ENCODE results near the gene EMILIN2.

- TF ChIP-seq EZH2 (IDR thresholded peaks at IDR 0.05; ENCODE audit: borderline replicate concordance) (no peak), CTCF (IDR thresholded peaks at IDR 0.05; ENCODE audit: poor library complexity) (no peak), EZH2phosphoT487 (IDR thresholded peaks at IDR 0.05; ENCODE audit: low read depth, severe bottlenecking, unreplicated experiment) (no peak)
These were observed 67.5 kb downstream of the EMILIN2 start for GRCh38 chr18:2914185-2914880.
